NCI-H1417 (cell line): ENCODE measurements around the gene ANXA4.
"Not testable (repeated sequence)": the region's sequence is repeated elsewhere in the genome, so short reads cannot be mapped to it uniquely, and the experiment has no call there.

Source experiments
- DNase-seq, 3 experiments: peaks; one replicate each; lab custom pipeline; 2025; lab: John Stamatoyannopoulos, UW

Gene ANXA4

GRCh38 chr2:69807821-69808540, 66.0 kb downstream of the ANXA4 start:
- DNase-seq, result no peak

- peak in 1 of 3 experiments; percentile 30 for DNase-seq
Observed at GRCh38 chr2:69810550-69810949, 68.6 kb downstream of the ANXA4 start.

GRCh38 chr2:69811018-69811417, 69.1 kb downstream of the ANXA4 start:
- DNase-seq, result no peak

- DNase-seq, result peak in 1 of 3 experiments; percentile 81
Observed at GRCh38 chr2:69811591-69811990, 69.7 kb downstream of the ANXA4 start.

GRCh38 chr2:69815717-69816116, 73.8 kb downstream of the ANXA4 start:
- no peak for DNase-seq

GRCh38 chr2:69816923-69817542, 75.1 kb downstream of the ANXA4 start:
- DNase-seq, result peak; percentile 80 to 95 (median 93)

- no peak for DNase-seq
Observed at GRCh38 chr2:69817729-69818501, 76.0 kb downstream of the ANXA4 start.

- no peak for DNase-seq
Observed at GRCh38 chr2:69827796-69828540, 86.0 kb downstream of the ANXA4 start.

- DNase-seq, result no peak
Observed at GRCh38 chr2:69828938-69829255, 87.0 kb downstream of the ANXA4 start.

GRCh38 chr2:69829256-69830044, 87.5 kb downstream of the ANXA4 start, which contains the start of gene GMCL1:
GMCL1 (plus strand) TSS chr2:69829660; CDS start chr2:69829893, 233 bp downstream.
- peak; percentile 98 to 99 (median 99) for DNase-seq

GRCh38 chr2:69830045-69830905, 88.3 kb downstream of the ANXA4 start:
- DNase-seq, result peak in 2 of 3 experiments; percentile 74

- DNase-seq, result not testable (repeated sequence)
Observed at GRCh38 chr2:69830906-69831241, 88.9 kb downstream of the ANXA4 start.

GRCh38 chr2:69831354-69831905, 89.5 kb downstream of the ANXA4 start:
- DNase-seq, result no peak

GRCh38 chr2:69833752-69834151, 91.8 kb downstream of the ANXA4 start:
- DNase-seq, result peak in 2 of 3 experiments; percentile 17

- no peak for DNase-seq
Observed at GRCh38 chr2:69835666-69836065, 93.7 kb downstream of the ANXA4 start.

GRCh38 chr2:69836316-69836715, 94.4 kb downstream of the ANXA4 start:
- peak in 1 of 3 experiments; percentile 59 for DNase-seq

- no peak for DNase-seq
Observed at GRCh38 chr2:69837533-69837932, 95.6 kb downstream of the ANXA4 start.

GRCh38 chr2:69843993-69844392, 102.1 kb downstream of the ANXA4 start:
- DNase-seq, result no peak

- DNase-seq, result no peak
Observed at GRCh38 chr2:69844560-69844959, 102.6 kb downstream of the ANXA4 start.
